ENCODE results near the gene DCLK1.

DCLK1 gene

GRCh38 chr13:35784286-35784951, 346.8 kb downstream of the DCLK1 start:
- ATAC-seq (ENCODE audit: low read depth) = no peak
- Histone ChIP-seq H3K4me1 (ENCODE audit: insufficient read depth, poor library complexity, severe bottlenecking) (no peaks in the 10 kb centered on the region), H3K27ac (ENCODE audit: poor library complexity, severe bottlenecking) (no peak overlapping the region), H3K36me3 (ENCODE audit: low read depth) (no peaks in the 10 kb centered on the region), H3K4me3 (ENCODE audit: severe bottlenecking) (no peak overlapping the region), H3K9me3 (ENCODE audit: severe bottlenecking) (no peaks in the 10 kb centered on the region), H3K27me3 (ENCODE audit: insufficient read depth, poor library complexity, severe bottlenecking) (no peaks in the 10 kb centered on the region)
- DNase-seq (ENCODE audit: low spot score) = no peak
- TF ChIP-seq CTCF (IDR thresholded peaks at IDR 0.05; ENCODE audit: poor library complexity, severe bottlenecking) = no peak

GRCh38 chr13:35782793-35783192, 348.4 kb downstream of the DCLK1 start:
- Histone ChIP-seq H3K9me3 (ENCODE audit: severe bottlenecking) (no peaks in the 10 kb centered on the region), H3K27ac (ENCODE audit: poor library complexity, severe bottlenecking) (no peak overlapping the region), H3K4me1 (ENCODE audit: insufficient read depth, poor library complexity, severe bottlenecking) (no peaks in the 10 kb centered on the region), H3K4me3 (ENCODE audit: severe bottlenecking) (no peak overlapping the region), H3K27me3 (ENCODE audit: insufficient read depth, poor library complexity, severe bottlenecking) (no peaks in the 10 kb centered on the region), H3K36me3 (ENCODE audit: low read depth) (no peaks in the 10 kb centered on the region)
- no peak for TF ChIP-seq CTCF (IDR thresholded peaks at IDR 0.05; ENCODE audit: poor library complexity, severe bottlenecking)
- ATAC-seq (ENCODE audit: low read depth) (no peak), DNase-seq (ENCODE audit: low spot score) (no peak)

- DNase-seq (ENCODE audit: low spot score) (no peak), ATAC-seq (ENCODE audit: low read depth) (no peak)
- TF ChIP-seq CTCF (IDR thresholded peaks at IDR 0.05; ENCODE audit: poor library complexity, severe bottlenecking) = no peak
- Histone ChIP-seq H3K4me1 (ENCODE audit: insufficient read depth, poor library complexity, severe bottlenecking) (no peaks in the 10 kb centered on the region), H3K4me3 (ENCODE audit: severe bottlenecking) (no peak overlapping the region), H3K27ac (ENCODE audit: poor library complexity, severe bottlenecking) (no peak overlapping the region), H3K9me3 (ENCODE audit: severe bottlenecking) (no peaks in the 10 kb centered on the region), H3K36me3 (ENCODE audit: low read depth) (no peaks in the 10 kb centered on the region), H3K27me3 (ENCODE audit: insufficient read depth, poor library complexity, severe bottlenecking) (no peaks in the 10 kb centered on the region)
These were observed 349.9 kb downstream of the DCLK1 start for GRCh38 chr13:35781036-35782000.

GRCh38 chr13:35780613-35781012, 350.6 kb downstream of the DCLK1 start:
- H3K4me1 ChIP-seq (ENCODE audit: insufficient read depth, poor library complexity, severe bottlenecking) = no peaks in the 10 kb centered on the region
- H3K9me3 ChIP-seq (ENCODE audit: severe bottlenecking) = no peaks in the 10 kb centered on the region
- no peaks in the 10 kb centered on the region for H3K36me3 ChIP-seq (ENCODE audit: low read depth)
- no peak for DNase-seq (ENCODE audit: low spot score)
- no peak for ATAC-seq (ENCODE audit: low read depth)
- H3K27me3 ChIP-seq (ENCODE audit: insufficient read depth, poor library complexity, severe bottlenecking) = no peaks in the 10 kb centered on the region
- no peak overlapping the region for H3K4me3 ChIP-seq (ENCODE audit: severe bottlenecking)
- H3K27ac ChIP-seq (ENCODE audit: poor library complexity, severe bottlenecking) = no peak overlapping the region
- TF ChIP-seq CTCF (IDR thresholded peaks at IDR 0.05; ENCODE audit: poor library complexity, severe bottlenecking) = no peak
